ENCODE measurements around the gene OR13C5.
"Not testable (repeated sequence)": the region's sequence is repeated elsewhere in the genome, so short reads cannot be mapped to it uniquely, and the experiment has no call there.

The OR13C5 gene

GRCh38 chr9:104604801-104605200, 5.6 kb upstream of the OR13C5 start:
- no peaks in the 10 kb centered on the region for H3K27me3 ChIP-seq (ENCODE audit: control insufficient read depth in 2 of 2, insufficient read depth in 2 of 2, low read length in 2 of 2)
- no peak overlapping the region for H3K9ac ChIP-seq (ENCODE audit: low read depth in 1 of 2, low read length in 2 of 2)
- H3K4me1 ChIP-seq (ENCODE audit: control insufficient read depth in 2 of 2, insufficient read depth in 2 of 2, low read length in 2 of 2) = no peaks in the 10 kb centered on the region
- no peak overlapping the region for H3K27ac ChIP-seq (ENCODE audit: low read depth in 2 of 2, low read length in 2 of 2)
- H3K9me3 ChIP-seq (ENCODE audit: control insufficient read depth in 2 of 2, low read length in 2 of 2) = no peaks in the 10 kb centered on the region
- no peaks in the 10 kb centered on the region for H3K36me3 ChIP-seq (ENCODE audit: control insufficient read depth in 2 of 2, insufficient read depth in 2 of 2, low read length in 2 of 2)
- H3K4me3 ChIP-seq (ENCODE audit: low read length in 2 of 2) = no peak overlapping the region

GRCh38 chr9:104598749-104599148, 464 bp downstream of the OR13C5 start:
- H3K36me3 ChIP-seq (ENCODE audit: control insufficient read depth in 2 of 2, insufficient read depth in 2 of 2, low read length in 2 of 2); H3K9me3 ChIP-seq (ENCODE audit: control insufficient read depth in 2 of 2, low read length in 2 of 2); H3K9ac ChIP-seq (ENCODE audit: low read depth in 1 of 2, low read length in 2 of 2): not testable (repeated sequence)

DNA sequence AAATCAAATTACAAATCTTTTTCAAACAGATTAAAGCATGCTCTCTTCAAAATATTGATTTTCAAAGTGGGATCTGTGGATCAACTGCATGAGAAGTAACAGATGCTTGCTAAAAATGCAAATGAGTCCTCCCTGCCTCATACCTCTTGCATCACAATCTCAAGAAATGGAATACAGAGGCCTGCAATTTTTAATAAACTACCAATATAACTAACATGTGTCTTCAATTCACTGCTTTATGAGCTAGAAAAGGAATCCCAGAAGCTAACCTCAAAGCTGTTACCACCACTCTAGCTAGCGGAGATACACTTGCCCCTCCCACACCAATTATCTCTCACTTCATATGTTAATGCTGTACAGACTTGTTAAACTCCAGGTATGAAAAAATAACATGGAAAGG, 9.6 kb downstream of the OR13C5 start:
- Histone ChIP-seq H3K27me3 (ENCODE audit: control insufficient read depth in 2 of 2, insufficient read depth in 2 of 2, low read length in 2 of 2) (no peaks in the 10 kb centered on the region), H3K36me3 (ENCODE audit: control insufficient read depth in 2 of 2, insufficient read depth in 2 of 2, low read length in 2 of 2) (no peaks in the 10 kb centered on the region), H3K4me1 (ENCODE audit: control insufficient read depth in 2 of 2, insufficient read depth in 2 of 2, low read length in 2 of 2) (no peaks in the 10 kb centered on the region), H3K9me3 (ENCODE audit: control insufficient read depth in 2 of 2, low read length in 2 of 2) (no peaks in the 10 kb centered on the region), H3K9ac (ENCODE audit: low read depth in 1 of 2, low read length in 2 of 2) (no peak overlapping the region), H3K27ac (ENCODE audit: low read depth in 2 of 2, low read length in 2 of 2) (no peak overlapping the region), H3K4me3 (ENCODE audit: low read length in 2 of 2) (no peak overlapping the region)

More at GRCh38 chr9:104598749-104599148, 464 bp downstream of the OR13C5 start:
- not testable (repeated sequence) for H3K4me3 ChIP-seq (ENCODE audit: low read length in 2 of 2); H3K27me3 ChIP-seq (ENCODE audit: control insufficient read depth in 2 of 2, insufficient read depth in 2 of 2, low read length in 2 of 2); H3K4me1 ChIP-seq (ENCODE audit: control insufficient read depth in 2 of 2, insufficient read depth in 2 of 2, low read length in 2 of 2); H3K27ac ChIP-seq (ENCODE audit: low read depth in 2 of 2, low read length in 2 of 2)

DNA sequence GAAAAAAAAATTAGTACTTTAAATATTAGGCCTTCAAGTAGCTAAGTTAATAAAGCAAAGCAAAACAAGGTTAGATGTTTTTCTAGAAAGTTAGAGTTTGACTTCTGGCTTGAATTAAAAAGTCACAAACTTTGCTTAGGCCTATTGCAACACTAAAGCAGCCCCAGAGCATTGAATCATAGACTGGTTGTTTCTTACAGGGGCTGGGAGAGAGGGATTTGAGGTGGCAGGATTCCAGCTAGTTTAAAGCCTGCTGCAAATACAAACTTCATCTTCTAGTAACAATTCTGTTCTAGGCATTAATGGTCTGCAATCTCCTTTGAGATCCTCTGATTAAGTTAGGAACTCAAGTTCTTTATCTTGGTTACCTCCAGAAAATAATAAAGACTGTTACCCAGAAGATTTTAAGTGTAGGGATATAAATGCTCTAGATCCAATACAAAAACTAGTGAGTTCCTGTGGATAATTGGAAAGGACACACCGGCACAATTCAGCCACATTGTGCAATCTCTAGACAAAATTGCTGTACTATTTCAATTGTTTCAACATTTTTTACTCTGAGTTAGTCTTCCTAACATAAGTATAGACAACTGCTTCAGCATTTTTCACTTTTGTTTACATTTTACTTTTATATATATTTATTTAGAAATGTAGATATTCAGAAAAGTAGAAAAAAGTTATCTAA, 12.6 kb downstream of the OR13C5 start:
- Histone ChIP-seq H3K4me1 (ENCODE audit: control insufficient read depth in 2 of 2, insufficient read depth in 2 of 2, low read length in 2 of 2) (no peaks in the 10 kb centered on the region), H3K9ac (ENCODE audit: low read depth in 1 of 2, low read length in 2 of 2) (no peak overlapping the region), H3K9me3 (ENCODE audit: control insufficient read depth in 2 of 2, low read length in 2 of 2) (no peaks in the 10 kb centered on the region), H3K27ac (ENCODE audit: low read depth in 2 of 2, low read length in 2 of 2) (no peak overlapping the region), H3K27me3 (ENCODE audit: control insufficient read depth in 2 of 2, insufficient read depth in 2 of 2, low read length in 2 of 2) (no peaks in the 10 kb centered on the region), H3K4me3 (ENCODE audit: low read length in 2 of 2) (no peak overlapping the region), H3K36me3 (ENCODE audit: control insufficient read depth in 2 of 2, insufficient read depth in 2 of 2, low read length in 2 of 2) (no peaks in the 10 kb centered on the region)

DNA sequence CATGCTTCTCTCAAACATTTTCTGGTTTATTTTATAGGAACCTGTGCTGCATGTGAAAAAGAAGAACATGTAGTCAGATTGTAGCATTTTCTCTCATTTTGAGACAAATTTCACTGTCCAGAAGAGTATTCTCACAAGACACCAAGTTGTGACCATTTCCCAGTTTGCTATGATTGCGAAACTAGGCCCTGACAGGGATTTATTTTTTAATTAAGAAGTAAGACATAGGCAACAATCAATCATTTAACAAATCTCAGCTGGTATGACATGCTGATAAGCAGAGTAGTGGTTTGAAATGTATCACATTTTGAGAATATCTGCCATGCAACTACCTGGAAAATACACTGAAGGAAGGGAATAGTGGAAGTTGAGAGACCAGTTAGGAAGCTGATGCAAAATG, 18.7 kb downstream of the OR13C5 start:
- Histone ChIP-seq H3K9ac (ENCODE audit: low read depth in 1 of 2, low read length in 2 of 2) (no peak overlapping the region), H3K36me3 (ENCODE audit: control insufficient read depth in 2 of 2, insufficient read depth in 2 of 2, low read length in 2 of 2) (no peaks in the 10 kb centered on the region), H3K4me3 (ENCODE audit: low read length in 2 of 2) (no peak overlapping the region), H3K9me3 (ENCODE audit: control insufficient read depth in 2 of 2, low read length in 2 of 2) (no peaks in the 10 kb centered on the region), H3K27ac (ENCODE audit: low read depth in 2 of 2, low read length in 2 of 2) (no peak overlapping the region), H3K27me3 (ENCODE audit: control insufficient read depth in 2 of 2, insufficient read depth in 2 of 2, low read length in 2 of 2) (no peaks in the 10 kb centered on the region), H3K4me1 (ENCODE audit: control insufficient read depth in 2 of 2, insufficient read depth in 2 of 2, low read length in 2 of 2) (no peaks in the 10 kb centered on the region)

DNA sequence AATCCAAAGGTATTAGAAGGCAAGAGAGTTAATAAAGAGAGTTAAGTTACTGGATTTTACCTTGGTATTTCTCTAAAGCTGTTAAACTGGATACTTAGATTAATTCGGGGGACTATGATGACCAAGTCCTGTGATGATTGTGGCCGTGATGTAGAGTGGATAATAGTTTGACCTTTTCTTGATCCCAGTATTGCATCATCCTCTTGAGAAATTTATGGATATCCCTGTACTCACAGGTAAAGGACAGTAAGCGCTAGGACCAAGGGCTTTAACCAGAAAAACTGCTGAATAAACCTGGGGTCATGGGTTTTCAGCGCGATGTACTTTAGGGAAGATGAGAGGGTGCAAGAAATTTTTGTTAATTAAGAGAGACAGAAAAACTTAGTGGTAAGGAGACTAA, 21.9 kb downstream of the OR13C5 start:
- Histone ChIP-seq H3K9me3 (ENCODE audit: control insufficient read depth in 2 of 2, low read length in 2 of 2) (no peaks in the 10 kb centered on the region), H3K9ac (ENCODE audit: low read depth in 1 of 2, low read length in 2 of 2) (no peak overlapping the region), H3K4me1 (ENCODE audit: control insufficient read depth in 2 of 2, insufficient read depth in 2 of 2, low read length in 2 of 2) (no peaks in the 10 kb centered on the region), H3K36me3 (ENCODE audit: control insufficient read depth in 2 of 2, insufficient read depth in 2 of 2, low read length in 2 of 2) (no peaks in the 10 kb centered on the region), H3K4me3 (ENCODE audit: low read length in 2 of 2) (no peak overlapping the region), H3K27me3 (ENCODE audit: control insufficient read depth in 2 of 2, insufficient read depth in 2 of 2, low read length in 2 of 2) (no peaks in the 10 kb centered on the region), H3K27ac (ENCODE audit: low read depth in 2 of 2, low read length in 2 of 2) (no peak overlapping the region)

- Histone ChIP-seq H3K4me3 (ENCODE audit: low read length in 2 of 2) (no peak overlapping the region), H3K36me3 (ENCODE audit: control insufficient read depth in 2 of 2, insufficient read depth in 2 of 2, low read length in 2 of 2) (no peaks in the 10 kb centered on the region), H3K27ac (ENCODE audit: low read depth in 2 of 2, low read length in 2 of 2) (no peak overlapping the region), H3K27me3 (ENCODE audit: control insufficient read depth in 2 of 2, insufficient read depth in 2 of 2, low read length in 2 of 2) (no peaks in the 10 kb centered on the region), H3K9me3 (ENCODE audit: control insufficient read depth in 2 of 2, low read length in 2 of 2) (no peaks in the 10 kb centered on the region), H3K9ac (ENCODE audit: low read depth in 1 of 2, low read length in 2 of 2) (no peak overlapping the region), H3K4me1 (ENCODE audit: control insufficient read depth in 2 of 2, insufficient read depth in 2 of 2, low read length in 2 of 2) (no peaks in the 10 kb centered on the region)
Observed at GRCh38 chr9:104575456-104575855, 23.8 kb downstream of the OR13C5 start.

GRCh38 chr9:104572612-104573011, 26.6 kb downstream of the OR13C5 start:
- Histone ChIP-seq H3K4me3 (ENCODE audit: low read length in 2 of 2) (no peak overlapping the region), H3K36me3 (ENCODE audit: control insufficient read depth in 2 of 2, insufficient read depth in 2 of 2, low read length in 2 of 2) (no peaks in the 10 kb centered on the region), H3K27ac (ENCODE audit: low read depth in 2 of 2, low read length in 2 of 2) (no peak overlapping the region), H3K27me3 (ENCODE audit: control insufficient read depth in 2 of 2, insufficient read depth in 2 of 2, low read length in 2 of 2) (no peaks in the 10 kb centered on the region), H3K9ac (ENCODE audit: low read depth in 1 of 2, low read length in 2 of 2) (no peak overlapping the region), H3K4me1 (ENCODE audit: control insufficient read depth in 2 of 2, insufficient read depth in 2 of 2, low read length in 2 of 2) (no peaks in the 10 kb centered on the region), H3K9me3 (ENCODE audit: control insufficient read depth in 2 of 2, low read length in 2 of 2) (no peaks in the 10 kb centered on the region)

- no peak within 1 kb of the TSS for H3K27ac ChIP-seq (ENCODE audit: low read depth in 2 of 2, low read length in 2 of 2)
- no peaks in the 10 kb centered on the region for H3K4me1 ChIP-seq (ENCODE audit: control insufficient read depth in 2 of 2, insufficient read depth in 2 of 2, low read length in 2 of 2)
- H3K36me3 ChIP-seq (ENCODE audit: control insufficient read depth in 2 of 2, insufficient read depth in 2 of 2, low read length in 2 of 2) = no peaks in the 10 kb centered on the region
- H3K4me3 ChIP-seq (ENCODE audit: low read length in 2 of 2) = no peak within 1 kb of the TSS
- no peaks in the 10 kb centered on the region for H3K9me3 ChIP-seq (ENCODE audit: control insufficient read depth in 2 of 2, low read length in 2 of 2)
- H3K27me3 ChIP-seq (ENCODE audit: control insufficient read depth in 2 of 2, insufficient read depth in 2 of 2, low read length in 2 of 2) = no peaks in the 10 kb centered on the region
- no peak within 1 kb of the TSS for H3K9ac ChIP-seq (ENCODE audit: low read depth in 1 of 2, low read length in 2 of 2)
Observed at GRCh38 chr9:104568868-104569267, 30.3 kb downstream of the OR13C5 start, which contains the start of gene OR13C8. Gene OR13C8, plus strand, starts transcription at chr9:104569168. Its CDS starts 0 bp downstream, at chr9:104569168.

DNA sequence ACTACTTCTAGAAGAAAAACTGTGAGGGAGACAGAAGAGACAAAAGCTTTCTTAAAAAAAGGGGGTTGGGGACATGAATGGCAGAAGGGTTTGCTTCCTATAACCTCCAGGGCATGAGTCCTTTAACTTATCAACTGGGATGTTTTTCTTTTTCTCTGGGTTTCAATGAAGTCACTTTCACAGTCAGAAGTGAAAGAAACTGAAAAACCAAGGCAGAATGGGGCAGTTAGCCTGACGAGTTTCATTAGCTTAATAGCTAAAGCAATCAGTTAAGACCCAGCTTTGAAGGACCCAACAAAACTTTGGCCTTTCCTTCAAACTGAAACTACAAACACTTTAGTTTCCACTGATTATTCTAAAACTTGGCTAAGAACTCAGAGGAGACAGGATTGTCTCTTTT, 34.9 kb downstream of the OR13C5 start:
- H3K9ac ChIP-seq (ENCODE audit: low read depth in 1 of 2, low read length in 2 of 2) = no peak overlapping the region
- no peaks in the 10 kb centered on the region for H3K4me1 ChIP-seq (ENCODE audit: control insufficient read depth in 2 of 2, insufficient read depth in 2 of 2, low read length in 2 of 2)
- H3K9me3 ChIP-seq (ENCODE audit: control insufficient read depth in 2 of 2, low read length in 2 of 2) = no peaks in the 10 kb centered on the region
- H3K27me3 ChIP-seq (ENCODE audit: control insufficient read depth in 2 of 2, insufficient read depth in 2 of 2, low read length in 2 of 2) = no peaks in the 10 kb centered on the region
- no peak overlapping the region for H3K4me3 ChIP-seq (ENCODE audit: low read length in 2 of 2)
- no peak overlapping the region for H3K27ac ChIP-seq (ENCODE audit: low read depth in 2 of 2, low read length in 2 of 2)
- no peaks in the 10 kb centered on the region for H3K36me3 ChIP-seq (ENCODE audit: control insufficient read depth in 2 of 2, insufficient read depth in 2 of 2, low read length in 2 of 2)
